HepG2 (cell line): Measurements from ENCODE around the gene TLE2. TPM values are rescaled to one million over a fixed set of nuclear protein-coding genes. Genes with fewer than 3 reads are reported as not detected.
A peak's percentile ranks its signal among the peaks of the same experiment; 100 is the strongest.

ENCODE experiments used
- CBX2 ChIP-seq, 2 experiments: fragments of 200-600 bp in 1 of 2; sonication (generic); formaldehyde crosslinking in 1 of 2; IDR thresholded peaks; 2 replicates each; pipeline versions ENCODE4 v1.7.0 to v1.8.1; 2018 to 2022; ENCODE audit warnings: low read depth in 2 of 2, low read length in 1 of 2, mild to moderate bottlenecking in 1 of 2, missing genetic modification reagents in 1 of 2
- CENPX ChIP-seq: sonication (generic); formaldehyde crosslinking; IDR thresholded peaks from 2 replicates; pipeline ENCODE4 v1.9.0; 2021; ENCODE audit warnings: mild to moderate bottlenecking, missing genetic modification reagents, moderate library complexity
- DMTF1 ChIP-seq: sonication (generic); formaldehyde crosslinking; IDR thresholded peaks from 2 replicates; pipeline ENCODE4 v1.4.0; 2020; ENCODE audit warnings: mild to moderate bottlenecking, missing genetic modification reagents
- DPF2 ChIP-seq: sonication (generic); formaldehyde crosslinking; IDR thresholded peaks from 2 replicates; pipeline ENCODE4 v1.4.0; 2020; ENCODE audit warnings: mild to moderate bottlenecking, low read depth, missing genetic modification reagents, borderline replicate concordance
- KLF16 ChIP-seq, 2 experiments: sonication (generic) in 1 of 2; formaldehyde crosslinking in 1 of 2; IDR thresholded peaks; 2 replicates each; pipeline versions ENCODE4 v1.6.1 to v1.8.0; 2016 to 2023; ENCODE audit warnings: missing genetic modification reagents in 2 of 2, missing compliant biosample characterization in 1 of 2
- NFRKB ChIP-seq: fragments of 450-650 bp; IDR thresholded peaks from 2 replicates; pipeline ENCODE4 v1.6.1; 2017
- NR1H2 ChIP-seq: sonication (generic); formaldehyde crosslinking; IDR thresholded peaks from 2 replicates; pipeline ENCODE4 v1.8.1; 2022; ENCODE audit warnings: low read depth, missing genetic modification reagents, borderline replicate concordance
- PCBP2 ChIP-seq: fragments of 200-400 bp; formaldehyde crosslinking; optimal IDR thresholded peaks from 2 replicates; pipeline ENCODE3; 2018; ENCODE audit warnings: low read length, low read depth; ENCODE audit not compliant: poor library complexity, severe bottlenecking
- RNF2 ChIP-seq: fragments of 450-650 bp; conservative IDR thresholded peaks from 2 replicates; pipeline ENCODE4 v1.6.1; 2016; ENCODE audit warnings: low read depth
- SNAPC2 ChIP-seq: sonication (generic); formaldehyde crosslinking; IDR thresholded peaks from 2 replicates; pipeline ENCODE4 v1.8.1; 2022; ENCODE audit warnings: mild to moderate bottlenecking, missing genetic modification reagents
- YEATS2 ChIP-seq: sonication (generic); formaldehyde crosslinking; IDR thresholded peaks from 2 replicates; pipeline ENCODE4 v1.4.0; 2020; ENCODE audit warnings: missing genetic modification reagents, borderline replicate concordance
- ZBTB3 ChIP-seq: sonication (generic); formaldehyde crosslinking; IDR thresholded peaks from 2 replicates; pipeline ENCODE4 v1.4.0; 2020; ENCODE audit warnings: low read depth, mild to moderate bottlenecking, moderate library complexity, missing genetic modification reagents, borderline replicate concordance
- ZKSCAN5 ChIP-seq: sonication (generic); formaldehyde crosslinking; IDR thresholded peaks from 2 replicates; pipeline ENCODE4 v1.5.1; 2020; ENCODE audit warnings: mild to moderate bottlenecking, missing genetic modification reagents
- ZNF251 ChIP-seq: sonication (generic); formaldehyde crosslinking; IDR thresholded peaks from 2 replicates; pipeline ENCODE4 v1.9.0; 2021; ENCODE audit warnings: mild to moderate bottlenecking, missing genetic modification reagents
- ZNF564 ChIP-seq: sonication (generic); formaldehyde crosslinking; IDR thresholded peaks from 2 replicates; pipeline ENCODE4 v1.8.1; 2023; ENCODE audit warnings: mild to moderate bottlenecking, missing genetic modification reagents
- ZNF605 ChIP-seq: sonication (generic); formaldehyde crosslinking; IDR thresholded peaks from 2 replicates; pipeline ENCODE4 v1.8.0; 2022; ENCODE audit warnings: mild to moderate bottlenecking, missing genetic modification reagents
- ZNF672 ChIP-seq: sonication (generic); formaldehyde crosslinking; IDR thresholded peaks from 2 replicates; pipeline ENCODE4 v1.8.1; 2022; ENCODE audit warnings: missing genetic modification reagents
- ZNF776 ChIP-seq: sonication (generic); formaldehyde crosslinking; IDR thresholded peaks from 2 replicates; pipeline ENCODE4 v1.4.0; 2020; ENCODE audit warnings: mild to moderate bottlenecking, missing genetic modification reagents
- ZNF784 ChIP-seq: sonication (generic); formaldehyde crosslinking; IDR thresholded peaks from 2 replicates; pipeline ENCODE4 v1.5.1; 2020; ENCODE audit warnings: missing genetic modification reagents, mild to moderate bottlenecking, borderline replicate concordance
- ZNF878 ChIP-seq: sonication (generic); formaldehyde crosslinking; IDR thresholded peaks from 2 replicates; pipeline ENCODE4 v1.8.1; 2023; ENCODE audit warnings: mild to moderate bottlenecking, missing genetic modification reagents, moderate library complexity
- polyA plus RNA-seq, 8 experiments: library from polyadenylated mRNA; depleted of rRNA in 3 of 8; stranded (reverse) in 7 of 8; unstranded in 1 of 8; fragments of >200 nt; fragmentation: Illumina TruSeq in 4 of 8; extraction: Trizol in 4 of 8; gene quantifications; 2 replicates each; pipeline versions ENCODE4 v1.2.1 to v1.2.3, GENCODE V29; 2011 to 2016; ENCODE audit warnings: low read depth in 4 of 8, missing spikeins in 1 of 8, mixed read lengths in 1 of 8; ENCODE audit not compliant: insufficient read depth in 1 of 8
- total RNA-seq, 5 experiments: library from RNA; depleted of rRNA; stranded (reverse); fragments of >200 nt; fragmentation: Illumina TruSeq; extraction: Trizol; gene quantifications; 2 replicates each; pipeline ENCODE4 v1.2.3, GENCODE V29; 2016; ENCODE audit warnings: low read depth in 1 of 5
- TF ChIP-seq, protein P1 (sequence below): sonication (generic); formaldehyde crosslinking; IDR thresholded peaks from 2 replicates; pipeline ENCODE4 v1.8.1; 2023; ENCODE audit warnings: mild to moderate bottlenecking, missing genetic modification reagents
- TF ChIP-seq, protein P2 (sequence below): sonication (generic); formaldehyde crosslinking; conservative IDR thresholded peaks from 2 replicates; pipeline ENCODE4 v1.8.1; 2023; ENCODE audit warnings: missing genetic modification reagents
- TF ChIP-seq, protein P3 (sequence below): IDR thresholded peaks from 2 replicates; pipeline ENCODE4 v1.6.1; 2018; ENCODE audit warnings: missing genetic modification reagents, mild to moderate bottlenecking, missing compliant biosample characterization

Gene TLE2
- total and polyA plus RNA-seq, 2 of the 13 experiments (the other 11 are each of a cell fraction or from before 2014, with no cell fraction given): 0.07 to 0.81 TPM

DNA sequence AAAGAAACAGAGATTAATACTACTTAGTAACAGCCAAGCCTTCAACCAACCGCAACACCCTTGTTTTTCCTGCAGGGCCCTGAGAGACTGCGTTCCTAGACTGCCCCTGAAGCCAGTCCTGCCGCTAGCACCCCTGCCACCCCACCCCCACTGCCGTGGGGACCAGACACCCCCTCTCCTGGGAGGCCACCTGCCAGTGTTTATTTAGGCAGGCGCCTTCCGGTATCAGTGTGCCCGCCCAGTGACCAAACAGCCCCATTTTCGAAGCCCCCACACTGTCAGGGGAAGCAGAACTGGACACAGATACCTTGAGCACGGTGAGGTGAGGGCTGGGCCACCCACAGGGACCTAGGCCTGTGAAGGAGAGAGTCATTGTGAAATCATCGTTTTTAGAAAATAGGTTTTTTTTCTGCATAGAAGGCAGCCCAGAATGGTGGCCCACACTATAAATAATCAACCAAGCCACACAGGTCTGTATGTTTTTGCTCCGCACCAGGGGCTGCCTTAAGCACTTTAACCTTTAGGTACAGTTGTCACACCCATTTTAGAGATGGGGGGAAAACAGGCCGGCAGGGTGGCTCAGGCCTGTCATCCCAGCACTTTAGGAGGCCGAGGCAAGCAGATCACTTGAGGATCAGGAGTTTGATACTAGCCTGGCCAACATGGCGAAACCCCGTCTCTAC, 36.7 kb upstream of the TLE2 start (continued):
- TF ChIP-seq, protein P1, sequence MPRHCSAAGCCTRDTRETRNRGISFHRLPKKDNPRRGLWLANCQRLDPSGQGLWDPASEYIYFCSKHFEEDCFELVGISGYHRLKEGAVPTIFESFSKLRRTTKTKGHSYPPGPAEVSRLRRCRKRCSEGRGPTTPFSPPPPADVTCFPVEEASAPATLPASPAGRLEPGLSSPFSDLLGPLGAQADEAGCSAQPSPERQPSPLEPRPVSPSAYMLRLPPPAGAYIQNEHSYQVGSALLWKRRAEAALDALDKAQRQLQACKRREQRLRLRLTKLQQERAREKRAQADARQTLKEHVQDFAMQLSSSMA (CRISPR knock-in tag): 0 out of 2 replicates have a peak, but pooled peaks have one; percentile 41
- TF ChIP-seq ZNF605 (CRISPR knock-in tag) (no peak), ZNF878 (CRISPR knock-in tag) (peak; percentile 66), DMTF1 (no peak), SNAPC2 (CRISPR knock-in tag) (peak; percentile 65; the same call in 1 of the 2 replicates), RNF2 (0 out of 2 replicates have a peak, but pooled peaks have one; percentile 37), NR1H2 (no peak), CBX2 (IDR thresholded peaks at IDR 0.05; ENCODE audit: low read depth, low read length) (no peak), CBX2 (CRISPR knock-in tag; IDR thresholded peaks at IDR 0.05; ENCODE audit: low read depth) (no peak), ZBTB3 (CRISPR knock-in tag) (0 out of 2 replicates have a peak, but pooled peaks have one; percentile 76), KLF16 (CRISPR knock-in tag; IDR thresholded peaks at IDR 0.05) (peak in 1 of 2 experiments; percentile 57; a peak in 1 of 4 replicates), ZNF784 (CRISPR knock-in tag) (no peak), YEATS2 (CRISPR knock-in tag) (peak; percentile 52; the same call in 1 of the 2 replicates), ZNF776 (CRISPR knock-in tag) (peak; percentile 79; the same call in 1 of the 2 replicates), CENPX (CRISPR knock-in tag) (no peak), DPF2 (CRISPR knock-in tag) (peak; percentile 56), NFRKB (no peak), ZKSCAN5 (CRISPR knock-in tag) (no peak), ZNF672 (CRISPR knock-in tag) (no peak), ZNF251 (no peak), ZNF564 (CRISPR knock-in tag) (peak; percentile 32; the same call in 1 of the 2 replicates), PCBP2 (no peak)
- TF ChIP-seq, protein P2, sequence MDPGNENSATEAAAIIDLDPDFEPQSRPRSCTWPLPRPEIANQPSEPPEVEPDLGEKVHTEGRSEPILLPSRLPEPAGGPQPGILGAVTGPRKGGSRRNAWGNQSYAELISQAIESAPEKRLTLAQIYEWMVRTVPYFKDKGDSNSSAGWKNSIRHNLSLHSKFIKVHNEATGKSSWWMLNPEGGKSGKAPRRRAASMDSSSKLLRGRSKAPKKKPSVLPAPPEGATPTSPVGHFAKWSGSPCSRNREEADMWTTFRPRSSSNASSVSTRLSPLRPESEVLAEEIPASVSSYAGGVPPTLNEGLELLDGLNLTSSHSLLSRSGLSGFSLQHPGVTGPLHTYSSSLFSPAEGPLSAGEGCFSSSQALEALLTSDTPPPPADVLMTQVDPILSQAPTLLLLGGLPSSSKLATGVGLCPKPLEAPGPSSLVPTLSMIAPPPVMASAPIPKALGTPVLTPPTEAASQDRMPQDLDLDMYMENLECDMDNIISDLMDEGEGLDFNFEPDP (CRISPR knock-in tag): no peak
- TF ChIP-seq, protein P3, sequence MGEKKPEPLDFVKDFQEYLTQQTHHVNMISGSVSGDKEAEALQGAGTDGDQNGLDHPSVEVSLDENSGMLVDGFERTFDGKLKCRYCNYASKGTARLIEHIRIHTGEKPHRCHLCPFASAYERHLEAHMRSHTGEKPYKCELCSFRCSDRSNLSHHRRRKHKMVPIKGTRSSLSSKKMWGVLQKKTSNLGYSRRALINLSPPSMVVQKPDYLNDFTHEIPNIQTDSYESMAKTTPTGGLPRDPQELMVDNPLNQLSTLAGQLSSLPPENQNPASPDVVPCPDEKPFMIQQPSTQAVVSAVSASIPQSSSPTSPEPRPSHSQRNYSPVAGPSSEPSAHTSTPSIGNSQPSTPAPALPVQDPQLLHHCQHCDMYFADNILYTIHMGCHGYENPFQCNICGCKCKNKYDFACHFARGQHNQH (CRISPR knock-in tag): peak; percentile 76
